CD4-positive, alpha-beta T cell treated with Interleukin-12 subunit alpha and Interleukin-12 subunit beta, for 1 hour (primary cell): Measurements from ENCODE around the gene TARS3.

ENCODE experiments used
- DNase-seq: peaks from one replicate; pipeline ENCODE4 v3.0.0-alpha.2; 2020

The TARS3 gene

GRCh38 chr15:101618851-101619614 lies 105.2 kb downstream of the TARS3 start:
- DNase-seq = no peak

DNA sequence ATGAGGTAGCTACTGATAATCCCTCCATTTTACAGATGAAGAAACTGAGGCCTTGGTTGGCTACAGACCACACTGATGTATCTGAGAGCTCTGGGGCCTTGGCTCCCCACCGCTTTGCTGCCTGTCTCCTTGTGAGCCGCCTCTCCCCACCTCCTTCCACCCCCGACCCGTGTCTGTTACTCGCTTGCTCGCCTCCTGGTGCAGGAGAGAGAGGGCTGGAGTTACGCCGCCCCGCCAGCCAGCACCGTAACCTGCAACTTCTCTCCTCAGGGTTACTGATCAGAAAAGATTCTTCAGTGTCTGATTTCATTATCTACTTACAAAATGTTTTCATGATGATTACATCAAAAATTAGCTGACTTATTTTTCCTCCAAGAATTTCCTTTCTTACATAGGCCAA lies 106.2 kb downstream of the TARS3 start:
- no peak for DNase-seq

DNA sequence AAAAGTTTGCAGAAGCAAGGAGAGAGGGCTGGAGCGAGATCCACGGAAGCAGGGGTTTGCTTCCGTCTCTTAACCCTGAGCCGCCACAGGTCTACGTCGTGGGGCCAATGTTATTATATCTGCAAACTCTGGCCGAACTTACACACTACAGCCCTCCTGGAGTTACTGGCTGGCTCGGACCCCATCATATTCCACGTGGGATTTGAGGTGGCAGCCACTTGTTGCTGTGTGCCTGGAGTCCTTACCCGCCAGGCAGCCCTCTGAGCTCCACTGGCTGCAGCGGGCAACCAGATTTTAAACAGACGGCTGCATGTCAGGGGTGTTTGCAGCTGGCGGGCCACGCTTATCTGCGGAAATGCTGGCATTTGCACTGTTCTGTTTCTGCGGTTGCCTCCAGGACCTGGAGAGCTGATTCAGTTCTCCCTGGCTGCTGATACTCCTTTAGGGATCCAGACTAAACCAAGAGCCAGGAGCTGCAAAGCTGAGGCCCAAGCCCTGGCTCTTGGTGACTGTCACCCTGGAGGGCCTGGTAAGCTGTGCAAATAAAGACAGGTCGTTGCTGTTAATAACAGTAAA lies 106.8 kb downstream of the TARS3 start:
- no peak for DNase-seq

DNA sequence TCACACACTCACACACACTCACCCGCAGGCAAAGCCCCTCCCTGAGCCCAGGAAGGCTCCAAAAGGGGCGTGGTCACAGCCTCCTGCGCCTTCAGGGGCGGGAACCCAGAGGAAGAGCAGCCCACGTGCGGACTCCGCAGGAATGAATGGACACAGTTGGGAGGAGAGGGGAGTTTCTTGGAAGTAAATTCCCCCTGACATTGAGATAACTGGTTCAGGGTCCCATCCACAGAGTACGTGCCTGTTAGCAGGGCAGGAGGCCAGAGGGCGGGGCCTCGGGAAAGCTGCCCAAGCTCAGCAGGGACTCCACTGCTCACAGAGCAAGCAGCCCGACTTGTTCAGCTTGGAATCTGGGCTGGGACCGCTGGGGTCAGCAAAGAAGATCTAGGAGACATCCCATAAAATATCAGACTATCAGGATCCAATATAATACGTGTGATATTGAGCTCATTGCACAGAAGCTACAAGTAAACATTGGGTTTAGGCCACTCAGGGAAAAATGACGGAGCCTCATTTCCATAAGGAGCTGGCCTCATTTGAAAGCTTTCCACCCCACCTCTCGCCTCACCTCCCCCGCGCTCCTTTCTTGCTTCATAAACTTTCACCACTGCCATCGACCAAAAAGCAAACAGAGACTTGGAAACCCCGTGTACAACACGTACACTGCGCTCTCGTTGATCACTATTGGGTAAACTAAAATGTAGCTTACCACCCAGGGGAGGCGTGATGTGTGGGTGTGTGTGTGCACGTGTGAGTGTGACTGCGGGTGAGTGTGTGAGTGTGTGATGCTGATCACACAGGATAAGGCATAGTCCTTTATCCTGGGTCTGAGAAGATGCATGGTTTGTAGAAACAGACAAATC lies 108.1 kb downstream of the TARS3 start:
- no peak for DNase-seq

DNA sequence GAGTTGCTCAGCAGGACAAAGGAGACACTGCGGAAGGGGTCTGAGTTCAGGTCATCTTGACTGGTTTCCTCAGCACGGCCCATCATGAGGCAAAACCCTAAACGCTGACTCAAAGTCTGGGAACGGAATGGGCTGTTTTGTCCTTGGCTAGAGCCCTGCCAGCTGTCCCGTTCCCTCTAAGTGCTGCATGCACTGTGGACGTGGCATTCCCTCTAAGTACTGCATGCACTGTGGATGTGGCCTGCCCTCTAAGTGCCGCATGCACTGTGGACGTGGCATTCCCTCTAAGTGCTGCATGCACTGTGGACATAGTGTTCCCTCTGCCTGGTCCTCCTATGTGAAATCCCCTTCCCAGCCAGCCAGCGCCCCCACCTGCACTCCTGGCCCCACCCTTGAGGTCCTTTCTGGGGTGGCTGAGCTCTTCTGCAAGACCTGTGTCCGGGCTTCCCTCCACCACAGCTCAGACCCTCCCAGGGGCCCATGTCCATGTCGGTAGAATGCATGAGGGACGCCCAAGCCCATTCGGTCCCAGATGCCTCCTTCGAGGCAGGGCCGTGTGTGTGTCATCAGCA lies 108.8 kb downstream of the TARS3 start:
- DNase-seq = no peak

GRCh38 chr15:101614761-101615160 lies 109.5 kb downstream of the TARS3 start:
- DNase-seq = no peak

- DNase-seq = no peak
Measured at GRCh38 chr15:101614001-101614585, 110.2 kb downstream of the TARS3 start.

GRCh38 chr15:101613130-101614000 lies 110.9 kb downstream of the TARS3 start:
- no peak for DNase-seq

DNA sequence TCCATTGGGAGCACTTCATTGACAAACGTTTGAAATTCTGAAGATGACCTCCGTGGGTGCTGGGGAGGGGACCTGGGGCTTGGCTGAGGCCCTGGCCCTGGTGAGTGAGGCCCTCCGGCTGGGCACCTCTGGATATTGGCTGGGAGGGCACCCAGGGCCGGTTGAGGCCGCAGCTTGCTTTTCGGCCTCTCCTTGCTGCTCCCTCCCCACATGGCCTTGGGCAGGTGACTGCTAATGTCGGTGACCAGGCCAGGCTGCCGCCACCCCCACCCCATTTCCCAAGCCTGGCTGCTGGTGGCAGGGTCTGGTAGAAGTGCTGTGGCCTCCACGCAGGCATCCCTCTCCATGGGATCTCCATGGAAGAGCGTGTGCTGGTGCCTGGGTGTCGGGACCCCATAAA lies 111.6 kb downstream of the TARS3 start:
- DNase-seq = no peak

GRCh38 chr15:101611580-101612299 lies 112.5 kb downstream of the TARS3 start:
- DNase-seq = no peak

- DNase-seq = no peak
Measured at GRCh38 chr15:101611007-101611406, 113.3 kb downstream of the TARS3 start.

- DNase-seq = no peak
Measured at GRCh38 chr15:101610611-101611000, 113.7 kb downstream of the TARS3 start.

DNA sequence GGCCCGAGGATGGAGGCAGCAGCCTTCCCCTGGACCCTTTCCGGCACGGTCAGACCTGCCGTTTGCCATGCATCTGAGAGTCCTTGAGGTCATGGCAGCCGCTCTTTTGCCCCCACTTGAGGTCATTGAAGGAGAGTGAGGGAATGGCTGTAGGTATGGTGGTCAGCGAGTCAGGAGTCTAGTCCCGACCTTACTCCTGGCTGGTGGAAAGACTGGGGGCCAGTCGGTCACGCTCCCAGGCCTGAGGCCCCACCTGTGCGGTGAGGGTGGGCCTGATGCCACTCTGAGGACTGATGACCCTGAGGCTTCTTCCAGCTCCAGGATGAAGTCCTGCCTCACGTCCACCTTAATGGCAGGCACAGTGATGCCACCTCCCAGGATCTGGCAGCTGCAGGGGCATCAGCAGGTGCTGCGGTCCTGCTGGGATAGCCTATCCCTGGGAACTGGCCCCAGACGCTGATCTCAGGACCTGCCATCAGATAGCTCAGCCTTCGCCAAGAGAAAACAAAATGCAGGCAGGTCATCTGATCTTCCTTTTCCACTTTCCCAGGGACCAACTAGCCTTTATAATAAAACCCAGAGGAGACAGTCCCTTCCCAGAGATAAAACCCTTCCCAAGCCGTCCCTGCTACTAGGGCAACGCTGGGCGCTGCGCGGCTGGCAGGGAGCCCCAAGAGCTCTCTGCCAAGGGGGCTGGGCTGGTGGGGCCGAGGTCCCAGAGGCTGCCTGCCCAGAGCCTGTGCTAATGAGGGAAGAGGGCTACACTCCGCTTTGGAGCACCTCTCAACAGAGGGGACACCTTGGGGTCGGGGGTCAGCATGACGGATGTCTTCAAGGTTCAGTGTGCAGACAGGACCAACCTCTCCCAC lies 114.3 kb downstream of the TARS3 start:
- DNase-seq = no peak

DNA sequence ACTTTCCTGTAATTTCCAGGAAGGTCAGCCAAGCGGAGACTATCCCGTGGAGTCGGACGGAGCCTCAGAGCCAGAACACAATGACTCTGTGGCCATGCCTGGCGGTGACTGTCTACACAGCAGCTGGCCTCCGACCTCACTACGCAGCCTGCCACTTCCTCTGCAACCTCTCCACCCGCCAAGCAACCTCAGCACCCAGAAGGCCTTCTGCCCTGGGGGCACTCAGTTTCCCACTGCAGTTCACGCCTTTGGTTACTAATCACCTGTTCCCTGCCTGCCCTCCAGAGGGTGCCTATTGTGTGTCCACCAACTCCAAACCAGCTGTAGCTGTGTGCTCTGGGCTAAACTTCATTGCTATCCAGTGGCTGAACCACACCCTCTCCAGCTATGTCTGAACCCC lies 116.1 kb downstream of the TARS3 start:
- DNase-seq = no peak

- no peak for DNase-seq
Measured at GRCh38 chr15:101607108-101607507, 117.2 kb downstream of the TARS3 start.

GRCh38 chr15:101604124-101604874 lies 120.0 kb downstream of the TARS3 start:
- no peak for DNase-seq
